Putamen (tissue), 1 donor: ENCODE data around the gene SFTPA1.
"Not testable (repeated sequence)": the region's sequence is repeated elsewhere in the genome, so short reads cannot be mapped to it uniquely, and the experiment has no call there.

ENCODE experiments used
- DNase-seq: peaks from one replicate; pipeline ENCODE4 v3.0.0-alpha.2; 2016; ENCODE audit warnings: low spot score

The SFTPA1 gene

DNA sequence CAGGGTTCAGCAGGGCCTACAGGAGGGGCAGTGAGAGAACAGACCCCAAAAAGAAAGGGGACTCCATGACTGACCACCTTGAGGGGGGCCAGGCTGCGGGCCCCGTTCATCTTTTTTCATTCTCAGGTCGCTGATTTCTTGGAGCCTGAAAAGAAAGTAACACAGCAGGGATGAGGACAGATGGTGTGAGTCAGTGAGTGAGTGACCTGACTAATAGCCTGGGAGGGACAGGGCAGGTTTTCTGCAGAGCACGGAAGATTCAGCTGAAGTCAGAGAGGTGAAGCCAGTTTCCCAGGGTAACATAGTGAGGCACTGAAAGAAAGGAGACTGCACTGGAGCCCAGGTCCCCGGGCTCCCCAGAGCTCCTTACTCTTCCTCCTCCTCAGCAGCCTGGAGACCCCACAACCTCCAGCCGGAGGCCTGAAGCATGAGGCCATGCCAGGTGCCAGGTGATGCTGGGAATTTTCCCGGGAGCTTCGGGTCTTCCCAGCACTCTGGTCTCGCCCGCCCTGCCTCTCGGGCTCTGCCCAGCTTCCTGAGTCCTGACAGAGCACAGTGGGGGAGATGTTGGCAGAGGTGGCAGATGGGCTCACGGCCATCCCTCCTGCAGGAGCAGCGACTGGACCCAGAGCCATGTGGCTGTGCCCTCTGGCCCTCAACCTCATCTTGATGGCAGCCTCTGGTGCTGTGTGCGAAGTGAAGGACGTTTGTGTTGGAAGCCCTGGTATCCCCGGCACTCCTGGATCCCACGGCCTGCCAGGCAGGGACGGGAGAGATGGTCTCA, 646 bp downstream of the SFTPA1 start:
- not testable (repeated sequence) for DNase-seq

DNA sequence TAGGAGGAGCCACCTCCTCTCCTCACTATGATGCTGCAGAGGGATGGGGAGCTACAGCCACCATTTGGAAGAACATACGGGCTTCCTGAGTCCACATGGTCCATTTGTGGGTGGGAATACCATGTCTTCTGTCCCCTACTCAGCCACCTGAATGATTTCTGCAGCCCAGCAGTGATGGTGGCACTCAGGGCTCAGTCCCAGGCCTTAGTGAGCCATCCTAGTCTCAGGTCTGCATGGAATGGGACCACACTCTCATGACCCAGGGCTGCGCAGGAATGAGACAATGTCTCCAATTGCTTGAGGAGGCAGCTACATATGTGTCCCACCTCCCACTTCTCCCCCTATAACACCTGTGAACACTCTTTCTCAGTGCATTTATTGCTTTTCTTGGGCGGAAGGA, 4.8 kb downstream of the SFTPA1 start:
- DNase-seq = no peak

DNA sequence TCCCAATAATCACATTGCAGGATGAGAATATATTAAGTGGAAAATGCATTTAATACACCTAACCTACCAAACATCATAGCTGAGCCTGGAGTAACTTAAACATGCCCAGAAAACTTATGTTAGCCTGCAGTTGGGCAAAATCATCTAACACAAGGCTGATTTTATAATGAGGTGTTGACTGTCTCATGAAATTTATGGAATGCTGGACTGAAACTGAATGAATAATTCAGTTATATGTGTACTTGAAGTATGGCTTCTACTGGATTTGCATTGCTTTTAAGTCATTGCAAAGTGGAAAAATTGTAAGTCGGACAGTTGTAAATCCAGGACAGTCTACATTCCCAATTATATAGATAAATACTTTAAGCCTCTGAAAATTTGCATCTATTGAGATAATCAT, 5.4 kb downstream of the SFTPA1 start:
- no peak for DNase-seq

DNA sequence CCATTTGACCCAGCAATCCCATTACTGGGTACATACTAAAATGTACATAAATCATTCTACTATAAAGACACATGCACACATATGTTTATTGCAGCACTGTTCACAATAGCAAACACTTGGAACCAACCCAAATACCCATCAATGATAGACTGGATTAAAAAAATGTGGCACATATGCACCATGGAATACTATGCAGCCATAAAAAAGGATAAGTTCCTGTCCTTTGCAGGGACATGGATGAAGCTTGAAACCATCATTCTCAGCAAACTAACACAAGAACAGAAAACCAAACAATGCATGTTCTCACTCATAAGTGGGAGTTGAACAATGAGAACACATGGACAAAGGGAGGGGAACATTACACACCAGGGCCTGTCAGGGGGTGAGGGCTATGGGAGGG, 12.9 kb downstream of the SFTPA1 start:
- DNase-seq = not testable (repeated sequence)

DNA sequence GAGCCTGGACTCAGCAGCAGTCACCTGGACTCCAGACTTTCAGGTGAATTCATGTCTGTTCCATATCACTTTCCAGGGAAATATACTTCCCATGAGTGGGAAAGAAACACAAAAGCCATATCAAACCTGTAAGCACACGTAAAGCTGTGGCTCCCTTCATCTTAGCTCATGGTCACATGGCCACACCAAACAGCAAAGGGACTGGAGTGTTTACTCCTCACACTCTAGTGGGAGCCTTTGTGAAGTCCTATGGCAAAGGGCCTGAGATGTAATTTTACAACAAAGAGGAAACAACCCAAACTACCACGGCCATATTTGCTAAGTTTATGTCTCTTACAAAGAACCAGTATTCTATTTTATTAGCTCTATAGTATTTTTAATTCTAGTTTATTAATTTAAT, 16.3 kb downstream of the SFTPA1 start:
- DNase-seq = no peak

DNA sequence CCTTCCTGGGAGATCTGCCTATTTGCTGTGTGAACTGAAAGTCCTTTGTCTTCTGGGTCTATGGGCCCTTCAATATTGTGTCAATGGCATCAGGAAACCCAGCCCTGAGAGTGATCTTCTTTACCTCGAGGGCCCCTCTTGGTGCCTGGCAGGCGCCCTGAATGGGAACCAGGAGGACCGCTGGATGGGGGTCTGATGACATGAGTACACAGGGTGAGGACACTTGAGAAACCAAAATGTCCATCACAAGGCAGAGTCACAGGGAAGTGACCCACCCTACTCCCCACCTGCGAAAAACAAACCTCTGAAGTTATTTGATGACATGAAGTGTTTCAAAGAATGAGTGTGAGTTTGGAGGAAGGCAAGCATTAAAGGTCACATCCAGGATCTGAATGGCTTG, 17.3 kb downstream of the SFTPA1 start:
- no peak for DNase-seq

DNA sequence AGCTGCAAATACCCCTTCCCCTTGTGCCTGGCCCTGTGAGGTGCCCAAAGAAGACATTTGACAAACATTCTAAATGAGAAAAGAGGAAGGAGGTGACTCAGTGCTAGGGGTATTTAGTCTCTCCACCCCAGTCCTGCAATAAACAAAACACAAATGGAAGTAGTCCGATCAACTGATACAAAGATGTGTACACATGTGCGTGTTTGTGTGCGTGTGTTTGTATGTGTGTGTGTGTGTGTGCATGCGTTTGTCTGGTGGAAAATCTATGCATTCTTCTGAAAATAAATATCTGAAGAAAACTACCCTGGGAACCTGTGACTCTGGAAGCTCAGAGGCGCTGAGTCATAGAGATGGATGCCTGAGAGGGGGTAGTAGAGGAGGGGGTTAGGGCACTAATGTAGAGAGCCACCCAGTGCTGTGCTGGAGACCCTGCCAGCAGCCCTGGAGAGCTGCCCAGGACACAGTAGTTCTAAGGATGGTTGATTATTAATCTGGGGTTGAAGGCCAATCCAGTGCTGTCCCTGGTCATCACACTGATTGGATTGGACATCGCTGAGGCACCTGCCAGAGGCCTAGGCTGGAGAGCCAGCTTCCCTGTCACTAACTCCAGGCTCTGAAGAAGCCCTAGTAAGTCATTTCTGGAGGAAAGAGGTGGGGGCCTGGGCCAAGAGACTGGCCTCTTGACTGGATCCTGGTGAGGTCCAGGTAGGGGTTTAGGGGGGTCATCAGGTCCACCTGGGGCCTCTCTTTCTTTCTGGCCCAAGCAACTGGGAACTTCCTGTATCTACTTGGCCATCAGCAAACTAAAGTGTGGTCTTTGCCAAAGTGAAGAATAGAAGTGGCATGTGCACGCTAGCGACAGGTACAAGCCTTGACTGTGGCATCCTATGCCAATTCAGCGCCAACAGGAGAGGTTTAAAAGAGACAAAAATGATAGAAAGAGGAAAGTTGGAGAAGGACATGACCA, 18.5 kb downstream of the SFTPA1 start:
- no peak for DNase-seq

DNA sequence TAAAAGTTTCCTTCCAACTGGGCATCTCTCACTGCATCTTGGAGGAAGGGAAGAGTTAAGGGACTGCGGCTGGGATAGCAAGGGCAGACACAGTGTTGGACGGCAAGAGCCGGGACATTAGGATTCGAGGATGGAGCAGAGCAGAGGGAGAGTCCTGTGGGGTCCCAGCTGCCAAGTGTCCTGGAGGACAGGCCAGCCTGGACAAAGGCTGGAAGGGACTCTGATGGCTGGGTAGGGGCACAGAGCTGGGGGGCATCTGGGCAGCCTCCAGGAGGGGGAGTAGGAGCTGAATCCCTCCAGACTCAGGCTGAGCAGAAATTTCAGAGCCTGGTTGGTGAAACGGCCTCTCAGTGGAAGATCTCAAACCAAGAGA, 19.2 kb downstream of the SFTPA1 start:
- no peak for DNase-seq

DNA sequence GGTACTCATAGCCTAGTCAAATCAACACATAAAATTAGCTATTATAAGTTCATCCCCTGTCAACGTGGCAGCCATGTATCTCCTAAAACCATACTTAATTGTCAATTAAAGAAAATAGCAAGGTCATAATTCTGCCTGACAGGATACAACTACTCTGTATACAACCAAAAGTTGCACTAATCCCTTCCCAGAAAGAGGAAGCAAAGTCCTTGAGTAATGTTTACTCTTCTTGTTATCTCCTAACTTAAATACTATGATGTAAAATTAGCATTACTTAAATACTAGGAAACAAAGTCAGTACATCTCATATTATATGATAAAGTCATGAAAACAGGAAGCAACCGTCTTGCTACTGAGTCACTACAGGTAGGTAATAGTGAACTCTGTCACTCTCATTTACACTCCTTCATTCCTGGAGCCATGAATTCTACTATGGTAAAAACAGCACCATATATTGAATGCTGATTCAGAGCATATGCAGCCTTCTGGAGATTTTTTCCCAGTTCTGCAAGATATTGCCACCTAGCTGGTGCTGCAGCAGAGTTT, 26.0 kb downstream of the SFTPA1 start:
- not testable (repeated sequence) for DNase-seq

DNA sequence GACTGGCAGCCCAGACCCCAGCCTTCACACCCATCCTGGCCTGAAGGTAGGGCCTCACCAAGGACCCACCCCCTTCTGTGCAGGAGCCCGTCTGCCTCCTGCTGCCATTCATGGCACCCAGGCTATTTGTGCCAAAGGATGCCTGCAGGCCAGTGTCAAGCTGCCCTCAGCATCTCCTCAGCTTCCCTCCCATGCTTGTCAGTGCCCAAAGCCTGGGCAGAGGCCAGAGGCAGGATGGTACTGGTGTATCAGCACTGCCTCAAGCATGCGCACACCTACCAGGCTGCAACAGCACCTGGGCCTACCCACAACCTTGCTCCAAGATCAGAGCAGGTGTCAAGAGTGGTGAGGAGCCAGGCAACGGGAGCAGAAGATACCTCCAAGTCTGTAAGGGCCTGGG, 27.6 kb downstream of the SFTPA1 start:
- no peak for DNase-seq

DNA sequence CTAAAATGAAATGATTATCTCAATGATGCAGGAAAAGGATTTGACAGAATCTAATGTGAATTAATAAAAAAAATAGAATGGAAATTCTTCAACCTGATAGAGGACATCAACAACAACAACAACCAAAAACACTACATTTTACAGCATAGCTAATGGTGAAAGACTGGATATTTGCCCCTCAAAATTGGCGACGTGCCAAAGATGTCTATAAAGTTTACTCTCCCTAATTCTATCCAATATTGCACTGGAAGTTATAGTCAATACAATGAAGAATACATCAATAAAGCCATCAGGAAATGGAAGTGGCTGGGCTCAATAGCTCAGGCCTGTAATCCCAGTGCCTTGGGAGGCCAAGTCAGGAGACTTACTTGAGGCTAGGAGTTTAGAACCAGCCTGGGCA, 42.0 kb downstream of the SFTPA1 start:
- DNase-seq = not testable (repeated sequence)

DNA sequence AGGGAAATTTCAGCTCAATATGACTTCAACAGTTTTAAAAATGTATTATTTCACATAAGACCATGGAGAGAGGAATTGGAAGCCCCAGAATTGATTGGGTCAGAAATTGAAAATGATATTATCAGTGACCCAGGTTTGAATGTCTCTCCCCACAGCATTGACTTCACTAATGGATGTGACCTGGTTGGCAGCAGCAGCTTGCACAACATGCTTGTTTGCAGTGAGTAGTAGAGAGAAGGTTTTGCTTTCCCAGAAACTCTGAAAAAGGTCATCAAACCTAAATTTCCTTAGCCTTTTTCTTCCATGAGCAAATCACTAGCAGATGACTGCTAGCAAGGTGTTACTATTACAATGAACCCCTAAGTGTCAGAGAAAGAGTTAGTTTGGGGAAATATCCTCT, 52.5 kb downstream of the SFTPA1 start:
- DNase-seq = not testable (repeated sequence)

DNA sequence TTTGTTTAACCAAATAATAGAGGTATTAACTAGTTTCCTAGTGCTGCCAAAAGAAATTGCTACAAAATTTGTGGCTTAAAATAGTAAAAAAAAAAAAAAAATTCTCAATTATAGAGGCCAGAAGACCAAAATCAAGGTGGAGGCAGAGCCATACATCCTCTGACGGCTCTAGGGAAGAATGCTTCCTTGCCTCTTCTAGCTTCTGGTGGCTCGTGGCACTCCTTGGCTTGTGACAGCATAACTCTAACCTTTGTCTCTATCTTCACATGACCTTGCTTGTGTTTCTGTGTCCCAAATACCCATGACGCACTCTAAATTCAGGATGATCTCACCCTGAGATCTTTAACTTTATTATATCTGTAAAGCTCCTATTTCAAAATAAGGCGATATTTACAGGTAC, 53.9 kb downstream of the SFTPA1 start:
- not testable (repeated sequence) for DNase-seq
